NCI-H69 (cell line): ENCODE data around the gene APP.
A peak's percentile ranks its signal among the peaks of the same experiment; 100 is the strongest.
"Not testable (repeated sequence)": the region's sequence is repeated elsewhere in the genome, so short reads cannot be mapped to it uniquely, and the experiment has no call there.

ENCODE experiments used
- DNase-seq: peaks from one replicate; lab custom pipeline; 2025; lab: John Stamatoyannopoulos, UW

APP gene

GRCh38 chr21:25936776-25937175, 233.8 kb downstream of the APP start:
- no peak for DNase-seq

GRCh38 chr21:25934771-25935224, 235.8 kb downstream of the APP start:
- peak; percentile 29 for DNase-seq

DNA sequence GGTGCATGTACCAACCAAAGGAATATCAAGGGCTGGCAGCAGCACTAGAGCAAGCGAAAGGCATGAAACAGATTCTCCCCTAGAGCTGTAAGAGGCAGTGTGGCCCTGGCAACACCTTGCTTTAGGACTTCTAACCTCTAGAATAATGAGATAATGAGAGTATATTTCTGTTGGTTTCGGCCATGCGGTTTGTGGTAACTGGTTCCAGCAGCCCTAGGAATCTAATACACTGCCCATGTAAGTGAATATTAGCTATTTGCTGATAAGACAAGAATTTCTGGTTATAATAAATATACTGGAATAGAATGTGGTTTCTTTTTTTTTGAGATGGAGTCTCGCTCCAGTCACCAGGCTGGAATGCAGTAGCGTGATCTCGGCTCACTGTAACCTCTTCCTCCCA, 236.4 kb downstream of the APP start:
- no peak for DNase-seq

- no peak for DNase-seq
These were observed 238.8 kb downstream of the APP start for GRCh38 chr21:25931765-25932164.

- DNase-seq: no peak
These were observed 240.6 kb downstream of the APP start for GRCh38 chr21:25929856-25930520.

- DNase-seq: no peak
These were observed 243.2 kb downstream of the APP start for GRCh38 chr21:25927195-25927880.

- no peak for DNase-seq
These were observed 244.6 kb downstream of the APP start for GRCh38 chr21:25925936-25926335.

GRCh38 chr21:25925064-25925800, 245.3 kb downstream of the APP start:
- DNase-seq: no peak

DNA sequence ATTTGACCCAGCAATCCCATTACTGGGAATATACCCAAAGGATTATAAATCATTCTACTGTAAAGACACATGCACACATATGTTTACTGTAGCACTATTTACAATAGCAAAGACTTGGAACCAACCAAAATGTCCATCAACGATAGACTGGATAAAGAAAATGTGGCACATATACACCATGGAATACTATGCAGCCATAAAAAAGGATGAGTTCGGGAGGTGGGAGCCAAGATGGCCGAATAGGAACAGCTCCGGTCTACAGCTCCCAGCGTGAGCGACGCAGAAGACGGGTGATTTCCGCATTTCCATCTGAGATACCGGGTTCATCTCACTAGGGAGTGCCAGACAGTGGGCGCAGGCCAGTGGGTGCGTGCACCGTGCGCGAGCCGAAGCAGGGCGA, 252.4 kb downstream of the APP start:
- not testable (repeated sequence) for DNase-seq

DNA sequence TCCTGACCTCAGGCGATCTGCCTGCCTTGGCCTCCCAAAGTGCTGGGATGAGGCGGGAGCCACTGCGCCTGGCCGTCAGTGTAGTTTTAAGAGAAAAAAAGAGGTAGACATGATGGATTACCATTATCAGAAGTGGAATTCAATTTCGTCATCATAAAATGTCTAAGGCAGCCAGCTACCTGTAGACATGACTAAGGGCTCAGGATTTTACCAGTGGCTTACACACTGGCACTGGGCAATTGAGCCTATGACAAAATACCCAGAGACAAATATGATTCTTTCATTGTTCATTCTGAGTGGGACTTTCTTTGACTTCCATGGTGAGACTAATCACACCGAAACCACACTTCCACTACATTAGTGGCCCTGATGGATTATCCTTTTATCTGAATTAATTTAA, 254.3 kb downstream of the APP start:
- DNase-seq: no peak

GRCh38 chr21:25913479-25913878, 257.1 kb downstream of the APP start:
- DNase-seq: no peak

GRCh38 chr21:25912402-25912746, 258.2 kb downstream of the APP start:
- DNase-seq: peak; percentile 67

DNA sequence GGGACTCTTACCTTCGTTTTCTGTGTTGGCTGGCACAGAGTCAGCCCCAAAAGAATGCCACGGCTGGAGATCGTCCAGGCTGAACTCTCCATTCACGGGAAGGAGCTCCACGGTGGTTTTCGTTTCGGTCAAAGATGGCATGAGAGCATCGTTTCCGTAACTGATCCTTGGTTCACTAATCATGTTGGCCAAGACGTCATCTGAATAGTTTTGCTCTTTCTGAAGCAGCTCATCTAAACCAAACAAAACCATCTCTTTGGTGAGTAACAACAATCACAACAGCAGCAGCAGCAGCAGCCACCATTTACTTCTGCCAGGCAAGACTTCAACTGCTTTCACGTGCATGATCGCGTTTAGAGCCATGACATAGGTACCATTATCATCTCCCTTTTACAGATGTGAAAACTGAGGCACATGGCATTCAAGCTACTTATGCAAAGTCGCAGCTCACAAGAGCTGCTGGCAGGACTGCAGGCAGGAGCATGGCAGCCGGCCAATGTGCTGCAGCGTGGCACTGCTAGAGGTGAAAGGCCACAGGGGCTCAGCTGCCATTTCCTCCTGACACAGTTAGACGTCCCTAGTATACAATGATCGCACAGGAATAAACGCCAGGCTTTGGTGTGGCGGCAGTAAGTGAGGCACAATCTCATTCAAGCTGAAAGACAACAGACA, 258.7 kb downstream of the APP start:
- peak; percentile 86 for DNase-seq

GRCh38 chr21:25910809-25911208, 259.8 kb downstream of the APP start:
- DNase-seq: no peak

DNA sequence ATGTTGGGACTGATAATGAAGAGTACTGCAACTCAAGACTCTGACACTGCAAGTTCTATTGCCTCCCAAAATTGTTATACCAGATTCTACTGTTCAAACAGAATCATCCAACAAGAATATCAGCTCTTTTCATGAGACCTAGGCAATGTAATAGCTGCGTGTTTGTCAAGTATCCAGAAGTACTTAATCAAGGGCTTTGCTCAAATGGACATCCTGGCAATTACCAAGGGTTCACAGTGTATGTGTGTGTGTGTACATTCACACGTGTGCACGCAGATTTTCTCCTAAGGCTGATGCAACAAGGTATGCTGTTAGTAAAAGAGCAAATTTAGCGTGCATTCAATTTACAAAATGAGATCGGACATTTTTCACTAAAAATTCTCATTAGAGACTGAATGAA, 261.2 kb downstream of the APP start:
- no peak for DNase-seq

- DNase-seq: no peak
These were observed 262.1 kb downstream of the APP start for GRCh38 chr21:25908495-25908894.

DNA sequence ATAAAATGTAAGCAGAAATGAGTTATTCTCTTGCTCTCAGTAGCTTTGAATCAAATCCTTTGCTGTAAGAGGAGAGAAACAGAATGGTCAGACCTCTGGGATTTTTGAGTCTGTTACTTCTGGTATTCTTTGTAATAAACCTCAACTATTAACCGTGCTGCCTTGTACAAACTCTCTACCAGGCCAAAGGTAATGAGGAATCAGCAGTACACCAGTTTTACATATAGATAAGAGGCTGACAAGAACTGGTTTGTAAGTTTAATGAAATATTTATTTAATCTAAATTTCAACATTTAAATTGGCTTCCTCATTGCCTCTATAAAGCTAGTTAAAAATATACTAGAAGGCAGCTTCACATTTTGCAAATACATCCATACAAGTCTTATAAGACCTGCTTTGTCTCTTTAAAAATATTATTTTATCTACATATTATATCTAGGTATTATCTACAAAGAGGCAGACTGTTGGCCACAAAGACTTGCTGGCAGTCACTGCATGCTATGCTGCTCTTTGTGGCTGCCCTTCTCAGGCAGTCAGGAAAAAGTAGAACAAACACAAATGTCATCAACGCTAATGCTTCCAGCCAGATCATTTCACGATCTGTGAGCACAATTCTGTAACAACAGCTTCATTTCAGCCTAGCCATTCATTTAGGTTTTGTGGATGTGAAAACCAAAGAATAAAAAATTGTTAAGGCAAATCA, 262.8 kb downstream of the APP start:
- no peak for DNase-seq

DNA sequence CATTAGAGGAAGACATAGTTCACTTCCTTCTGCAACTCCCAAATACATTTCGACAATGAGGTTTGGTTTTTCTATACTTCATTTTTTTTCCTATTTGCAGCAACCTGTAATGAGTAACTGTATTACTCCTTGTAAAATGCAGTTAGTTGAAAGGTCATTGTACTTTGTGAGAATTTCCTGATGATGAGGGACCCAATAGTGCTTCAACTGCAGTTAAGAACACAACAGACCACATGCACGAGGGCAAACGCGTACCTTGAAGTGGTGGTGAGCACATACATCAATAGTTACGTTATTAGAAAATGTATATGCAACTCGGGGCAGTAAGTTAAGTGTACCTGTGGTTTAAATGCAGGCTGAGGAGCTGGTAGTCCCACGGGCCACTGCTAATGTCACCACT, 264.0 kb downstream of the APP start:
- DNase-seq: no peak

- no peak for DNase-seq
These were observed 265.4 kb downstream of the APP start for GRCh38 chr21:25905126-25905525.

- no peak for DNase-seq
These were observed 266.4 kb downstream of the APP start for GRCh38 chr21:25904044-25904695.

DNA sequence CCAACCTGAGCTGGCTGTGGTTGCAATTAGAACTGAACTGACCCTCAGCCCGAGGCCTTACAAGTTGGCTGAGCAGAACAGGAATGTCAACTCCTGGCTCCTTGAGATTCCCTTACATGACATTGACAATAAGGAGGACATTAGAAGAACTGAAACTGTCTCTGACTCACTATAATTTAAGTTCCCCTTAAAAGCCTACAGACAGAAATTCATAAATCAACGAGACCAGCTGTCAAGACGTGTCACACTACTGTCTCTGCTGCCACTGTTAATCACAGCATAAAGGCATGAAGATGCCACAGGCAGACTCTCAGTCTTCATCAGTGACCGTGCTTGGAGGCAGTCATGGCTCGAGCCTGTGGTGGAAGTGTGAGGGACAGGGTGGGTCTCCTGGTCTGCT, 267.0 kb downstream of the APP start:
- DNase-seq: no peak
